Measurements from ENCODE around the gene GULP1. TPM values are rescaled to one million over a fixed set of nuclear protein-coding genes. Genes with fewer than 3 reads are reported as not detected.
A peak's percentile ranks its signal among the peaks of the same experiment; 100 is the strongest.
"Not testable (repeated sequence)": the region's sequence is repeated elsewhere in the genome, so short reads cannot be mapped to it uniquely, and the experiment has no call there.

Gene GULP1
- polyA plus RNA-seq, 3 donors = 64.1 to 70.4 (median 68.8) TPM

DNA sequence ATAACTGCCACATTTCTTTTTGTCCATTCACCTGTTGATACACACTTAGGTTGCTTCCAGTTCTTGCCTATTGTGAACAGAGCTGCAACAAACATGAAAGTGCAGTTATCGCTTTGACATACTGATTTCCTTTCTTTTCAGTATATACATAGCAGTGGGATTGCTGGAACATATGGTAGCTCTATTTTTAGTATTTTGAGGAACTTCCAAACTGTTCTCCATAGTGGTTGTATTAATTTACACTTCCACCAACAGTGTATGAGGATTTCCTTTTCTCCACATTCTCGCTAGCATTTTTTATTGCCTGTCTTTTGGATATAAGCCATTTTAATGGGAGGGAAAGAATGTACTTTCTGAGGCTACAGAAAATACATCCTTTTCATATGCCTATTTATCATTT is 167.4 kb downstream of the GULP1 start:
- no peak for DNase-seq (ENCODE audit: low read depth in 3 of 3, low spot score in 2 of 3)

GRCh38 chr2:188466078-188466477 is 174.4 kb downstream of the GULP1 start:
- DNase-seq (ENCODE audit: low read depth in 3 of 3, low spot score in 2 of 3) = not testable (repeated sequence)

DNA sequence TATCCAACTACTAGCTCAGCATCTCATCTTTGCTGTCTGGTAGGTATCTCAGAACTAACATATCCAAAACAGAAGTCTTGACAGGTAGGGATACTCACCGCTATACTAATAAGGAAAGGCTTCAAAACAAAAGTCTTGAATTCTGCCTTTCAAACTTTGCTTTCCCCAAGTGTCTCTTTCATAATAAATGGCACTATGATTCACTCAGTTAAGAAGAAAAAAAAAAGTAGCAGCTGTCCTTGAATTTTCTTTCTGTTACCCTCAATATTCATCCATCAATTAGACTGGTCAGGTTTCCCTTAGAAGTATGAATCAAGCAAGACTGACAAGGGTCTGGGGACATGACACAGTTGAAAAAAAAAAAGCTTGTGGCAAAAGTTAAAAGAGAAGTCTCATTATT is 175.1 kb downstream of the GULP1 start:
- no peak for DNase-seq (ENCODE audit: low read depth in 3 of 3, low spot score in 2 of 3)

- no peak for DNase-seq (ENCODE audit: low read depth in 3 of 3, low spot score in 2 of 3)
These were observed 179.5 kb downstream of the GULP1 start for GRCh38 chr2:188471166-188471565.

DNA sequence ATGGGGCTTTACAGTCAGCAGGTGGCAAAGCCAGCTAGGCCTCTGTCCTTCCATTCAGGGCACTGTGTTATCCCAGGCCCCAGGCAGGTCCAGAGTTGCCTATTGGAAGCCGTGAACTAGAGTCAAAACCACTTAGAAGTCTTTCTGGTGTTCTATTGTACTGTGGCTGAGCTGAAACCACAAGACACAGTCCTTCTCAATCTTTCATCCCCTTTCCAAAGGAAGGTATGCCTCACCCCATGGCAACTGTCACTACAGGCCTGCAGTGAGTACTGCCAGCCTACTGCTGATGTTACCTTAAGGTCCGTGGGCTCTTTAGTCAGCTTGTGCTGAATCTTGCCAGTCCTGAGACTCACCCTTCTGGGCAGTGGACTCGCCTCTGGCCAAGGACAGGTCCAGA is 181.6 kb downstream of the GULP1 start:
- no peak for DNase-seq (ENCODE audit: low read depth in 3 of 3, low spot score in 2 of 3)

- no peak for DNase-seq (ENCODE audit: low read depth in 3 of 3, low spot score in 2 of 3)
These were observed 182.6 kb downstream of the GULP1 start for GRCh38 chr2:188474316-188474715.

DNA sequence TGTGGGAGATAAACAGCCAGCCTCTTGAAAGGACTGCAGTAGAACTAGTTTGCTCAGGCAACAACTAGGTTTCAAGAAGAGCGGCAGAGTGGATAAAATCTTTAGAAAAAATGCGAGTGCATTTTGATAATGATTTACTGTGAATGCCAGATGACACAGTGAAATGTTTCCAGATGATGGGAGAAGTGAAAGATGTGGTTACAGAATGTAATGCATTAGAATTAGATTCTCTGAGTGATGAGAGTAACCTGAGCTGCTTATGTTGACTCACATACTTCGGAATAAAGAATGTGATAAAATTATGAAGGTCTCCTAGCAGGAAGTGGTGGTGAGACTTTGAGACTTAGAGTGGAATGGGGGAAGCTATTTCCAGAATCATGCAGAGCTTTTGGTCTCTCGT is 184.3 kb downstream of the GULP1 start:
- DNase-seq (ENCODE audit: low read depth in 3 of 3, low spot score in 2 of 3) = no peak

DNA sequence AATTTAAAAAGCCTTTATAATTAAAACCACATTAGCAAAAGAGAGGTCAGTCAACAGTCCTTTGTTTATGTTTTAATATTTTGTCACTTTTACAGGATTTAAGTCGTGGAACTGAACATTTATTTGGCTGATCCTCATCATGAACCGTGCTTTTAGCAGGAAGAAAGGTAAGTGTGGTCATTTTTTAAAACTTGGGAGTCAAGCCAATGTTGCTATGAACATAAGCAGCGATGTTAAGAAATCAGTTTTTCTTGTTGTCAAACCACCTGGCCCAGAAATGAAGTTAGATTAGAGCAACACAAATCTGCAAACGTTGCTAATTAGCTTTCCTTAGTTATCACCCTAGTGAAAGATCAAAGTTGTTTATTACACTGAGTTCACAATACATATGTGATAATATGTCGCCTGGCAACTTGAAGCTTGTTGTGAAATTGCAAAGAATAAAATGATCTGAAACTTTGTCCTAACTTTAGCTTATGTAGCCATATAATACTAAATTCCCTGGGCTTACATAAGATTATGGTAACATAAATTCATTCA is 186.0 kb downstream of the GULP1 start:
- DNase-seq (ENCODE audit: low read depth in 3 of 3, low spot score in 2 of 3) = no peak

DNA sequence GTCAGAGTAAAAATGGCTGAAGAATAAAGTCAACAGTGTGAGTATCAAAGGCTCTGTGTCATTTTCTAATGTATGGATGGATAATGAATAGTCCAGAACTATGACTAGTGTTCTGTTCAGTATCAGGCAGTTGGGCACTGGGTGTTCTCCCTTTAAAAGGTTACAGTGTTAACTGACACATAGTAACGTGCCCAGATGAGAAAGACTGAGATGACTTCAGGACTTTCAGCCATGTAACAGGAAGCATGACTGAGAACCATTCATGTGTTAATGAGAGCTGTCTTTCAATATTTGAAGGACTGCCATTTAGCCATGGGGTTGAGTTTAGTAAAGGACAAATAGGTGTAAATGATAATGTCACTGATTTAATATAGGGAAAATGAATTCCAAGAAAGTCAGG is 187.1 kb downstream of the GULP1 start:
- DNase-seq (ENCODE audit: low read depth in 3 of 3, low spot score in 2 of 3) = no peak

DNA sequence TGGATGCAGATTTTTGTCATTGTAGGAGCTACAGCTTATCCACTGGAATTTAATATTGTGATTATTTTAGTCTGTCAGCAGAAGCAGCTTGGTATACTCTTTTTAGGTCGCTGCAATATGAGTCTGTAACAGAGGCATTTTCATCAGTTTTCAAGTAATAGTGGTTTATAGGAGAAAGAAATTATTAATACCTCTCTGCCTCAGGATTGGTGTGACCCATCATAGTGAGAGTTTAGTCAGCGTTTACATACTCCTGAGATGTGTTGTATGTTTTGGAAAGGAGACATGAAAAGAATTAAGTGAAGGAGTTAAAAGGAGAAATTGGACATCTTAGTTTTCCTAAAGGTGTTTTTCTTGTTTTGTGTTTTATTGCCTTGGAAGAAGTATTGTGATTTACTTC is 189.8 kb downstream of the GULP1 start:
- DNase-seq (ENCODE audit: low read depth in 3 of 3, low spot score in 2 of 3) = no peak

DNA sequence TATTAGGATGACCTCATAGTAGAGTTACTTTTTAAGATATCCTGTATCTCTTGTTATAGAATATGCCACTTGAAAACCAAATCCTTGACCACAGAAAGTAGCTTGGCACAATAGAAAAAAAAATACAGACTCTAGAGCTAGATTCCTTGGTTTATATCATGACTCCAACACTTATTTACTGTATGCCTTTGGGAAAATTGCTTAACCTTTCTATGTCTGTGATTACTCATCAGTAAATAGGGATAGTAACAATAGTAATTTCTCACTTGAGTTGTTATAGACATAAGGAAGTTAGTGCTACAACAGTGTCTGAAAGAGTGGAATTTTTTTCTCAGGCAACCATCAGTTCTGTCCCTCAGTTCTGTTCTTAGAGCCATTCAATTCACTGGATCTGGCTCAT is 193.8 kb downstream of the GULP1 start:
- no peak for DNase-seq (ENCODE audit: low read depth in 3 of 3, low spot score in 2 of 3)

DNA sequence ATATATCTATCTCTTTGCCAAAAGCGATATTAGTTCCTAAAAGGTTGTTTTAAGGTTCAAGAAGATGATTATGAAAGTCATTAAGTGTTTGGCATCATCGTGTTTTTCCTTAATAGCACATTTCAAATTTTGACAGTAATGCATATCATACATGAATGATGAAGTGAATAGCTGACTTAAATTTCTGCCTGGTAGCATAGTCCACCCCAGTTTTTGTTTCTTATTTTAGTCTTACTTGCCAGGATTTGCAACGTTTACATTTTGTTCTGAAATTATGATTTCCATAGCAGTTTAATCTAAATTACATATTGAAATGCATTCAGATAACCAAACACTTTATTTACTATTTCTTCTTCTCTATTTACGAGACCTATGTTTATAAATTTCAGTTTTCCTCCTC is 201.1 kb downstream of the GULP1 start:
- no peak for DNase-seq (ENCODE audit: low read depth in 3 of 3, low spot score in 2 of 3)

GRCh38 chr2:188494906-188495305 is 203.2 kb downstream of the GULP1 start:
- DNase-seq (ENCODE audit: low read depth in 3 of 3, low spot score in 2 of 3) = no peak

DNA sequence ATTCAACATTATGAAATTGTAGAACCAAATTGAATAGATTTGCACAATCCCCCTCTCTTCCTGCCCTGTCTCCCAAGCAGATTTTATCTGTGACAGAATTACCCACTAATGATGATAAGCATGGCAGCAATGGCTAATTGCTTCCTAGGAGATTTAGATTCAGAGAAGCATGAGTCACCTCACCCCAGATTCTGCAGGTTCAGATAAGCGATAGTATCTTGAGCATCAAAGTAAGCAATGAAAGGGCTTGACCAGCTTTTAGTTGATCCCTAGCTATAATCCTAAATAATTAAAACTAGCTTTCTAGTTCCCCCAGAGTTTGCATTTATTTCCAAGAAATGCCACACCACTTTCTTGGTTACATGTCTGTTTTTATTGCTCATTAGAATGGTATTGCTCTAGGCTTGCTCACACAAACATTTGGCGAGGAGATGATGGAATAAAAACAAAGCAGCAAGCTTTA is 204.3 kb downstream of the GULP1 start:
- no peak for DNase-seq (ENCODE audit: low read depth in 3 of 3, low spot score in 2 of 3)

DNA sequence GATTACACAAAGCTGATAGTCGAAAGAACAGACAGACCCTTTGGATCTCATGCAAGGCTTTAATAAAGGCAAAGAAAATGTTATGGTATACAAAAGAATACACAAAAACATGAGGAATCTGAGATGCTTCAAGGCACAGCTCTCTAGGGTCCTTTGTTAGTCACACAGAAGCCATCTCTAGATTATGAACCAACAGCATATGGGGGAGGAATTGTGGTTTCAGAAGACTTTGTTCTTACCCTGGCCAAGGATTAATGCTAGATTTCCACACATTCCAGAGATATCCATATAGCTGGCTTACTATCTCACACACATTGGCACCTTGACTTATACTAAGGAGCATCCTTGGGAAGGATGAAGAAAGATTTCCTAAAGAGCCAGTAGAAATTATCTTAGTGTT is 206.1 kb downstream of the GULP1 start:
- DNase-seq (ENCODE audit: low read depth in 3 of 3, low spot score in 2 of 3) = no peak

- no peak for DNase-seq (ENCODE audit: low read depth in 3 of 3, low spot score in 2 of 3)
These were observed 212.3 kb downstream of the GULP1 start for GRCh38 chr2:188503975-188504374.

DNA sequence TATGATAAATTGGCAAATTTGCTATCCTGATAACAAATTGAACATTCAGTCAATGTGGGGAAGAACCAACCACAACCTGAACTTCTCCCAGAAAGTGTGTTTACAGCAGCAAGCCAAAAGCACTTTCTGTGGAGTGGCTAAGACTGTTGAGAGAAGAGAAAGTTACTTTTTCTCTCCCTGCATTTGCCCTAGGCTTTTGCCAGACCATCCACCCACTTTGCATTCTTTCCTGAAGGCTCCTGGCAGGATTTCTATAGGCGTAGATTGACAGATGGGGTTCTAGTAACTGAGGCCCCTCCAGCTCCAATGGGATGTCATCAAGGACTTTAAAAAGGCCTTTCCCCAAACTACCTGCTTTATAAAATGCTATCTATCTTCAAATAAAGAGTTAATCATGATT is 215.2 kb downstream of the GULP1 start:
- no peak for DNase-seq (ENCODE audit: low read depth in 3 of 3, low spot score in 2 of 3)

- DNase-seq (ENCODE audit: low read depth in 3 of 3, low spot score in 2 of 3) = no peak
These were observed 219.7 kb downstream of the GULP1 start for GRCh38 chr2:188511346-188511745.

DNA sequence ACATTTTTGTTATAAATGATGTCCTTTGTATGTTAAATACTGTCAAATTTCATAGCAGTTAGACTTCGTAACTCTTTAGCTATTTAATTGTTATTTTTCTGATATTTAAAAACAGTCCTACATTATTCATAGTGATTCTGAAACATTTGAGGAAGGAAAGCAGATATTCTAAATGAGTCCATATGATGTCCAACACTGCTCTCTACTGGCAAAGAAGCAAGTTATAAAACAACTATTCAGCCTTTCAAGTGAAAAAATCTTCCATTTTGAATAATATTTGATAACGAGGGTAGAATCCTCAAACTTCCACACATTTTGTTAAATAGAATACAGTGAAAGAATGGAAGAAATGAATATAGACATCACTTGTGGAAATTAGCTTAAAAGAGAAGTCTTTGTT is 220.8 kb downstream of the GULP1 start:
- DNase-seq (ENCODE audit: low read depth in 3 of 3, low spot score in 2 of 3) = peak in 2 of 3 donors; percentile 24 to 38

DNA sequence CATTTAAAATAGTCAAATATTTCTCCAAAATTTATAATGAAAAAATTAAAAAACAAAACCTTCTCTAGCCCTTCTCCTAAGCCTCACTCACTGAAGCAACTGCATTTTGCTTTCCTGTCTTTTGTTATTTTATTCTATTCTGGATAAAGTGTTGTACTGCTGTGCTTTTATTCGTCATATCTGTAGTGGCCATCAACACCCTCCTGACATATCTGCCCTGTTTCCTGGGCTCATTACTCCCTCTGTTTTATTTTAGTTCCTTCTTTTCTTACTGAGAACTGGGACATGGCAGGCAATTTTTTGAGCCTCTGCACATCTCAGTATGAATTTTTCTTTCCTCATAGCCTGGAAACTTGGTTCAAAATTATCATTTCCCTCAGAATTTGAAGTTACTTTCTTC is 224.2 kb downstream of the GULP1 start:
- no peak for DNase-seq (ENCODE audit: low read depth in 3 of 3, low spot score in 2 of 3)

- DNase-seq (ENCODE audit: low read depth in 3 of 3, low spot score in 2 of 3) = no peak
These were observed 226.0 kb downstream of the GULP1 start for GRCh38 chr2:188517549-188518215.

GRCh38 chr2:188518381-188518780 is 226.7 kb downstream of the GULP1 start:
- DNase-seq (ENCODE audit: low read depth in 3 of 3, low spot score in 2 of 3) = no peak

GRCh38 chr2:188519136-188519535 is 227.5 kb downstream of the GULP1 start:
- DNase-seq (ENCODE audit: low read depth in 3 of 3, low spot score in 2 of 3) = no peak

Data from right renal cortex interstitium (tissue), 3 donors.